Measurements from ENCODE around the gene CRHR2.
"Not testable (repeated sequence)": the region's sequence is repeated elsewhere in the genome, so short reads cannot be mapped to it uniquely, and the experiment has no call there.

The CRHR2 gene

GRCh38 chr7:30682212-30683083 lies at the start of gene CRHR2:
Gene CRHR2, minus strand, starts transcription at chr7:30682456. Its CDS starts 176 bp downstream, at chr7:30682280.
- DNase-seq (ENCODE audit: low read depth) = peak; percentile 8

- no peak for DNase-seq (ENCODE audit: low read depth)
Observed at GRCh38 chr7:30731581-30731980, 49.3 kb upstream of the CRHR2 start.

- no peak for DNase-seq (ENCODE audit: low read depth)
Observed at GRCh38 chr7:30730996-30731395, 48.7 kb upstream of the CRHR2 start.

GRCh38 chr7:30730097-30730496 lies 47.8 kb upstream of the CRHR2 start:
- no peak for DNase-seq (ENCODE audit: low read depth)

GRCh38 chr7:30729642-30730041 lies 47.4 kb upstream of the CRHR2 start:
- no peak for DNase-seq (ENCODE audit: low read depth)

- no peak for DNase-seq (ENCODE audit: low read depth)
Observed at GRCh38 chr7:30728591-30729100, 46.4 kb upstream of the CRHR2 start.

GRCh38 chr7:30727061-30727945 lies 45.0 kb upstream of the CRHR2 start:
- no peak for DNase-seq (ENCODE audit: low read depth)

- no peak for DNase-seq (ENCODE audit: low read depth)
Observed at GRCh38 chr7:30726296-30727006, 44.2 kb upstream of the CRHR2 start.

GRCh38 chr7:30723776-30724175 lies 41.5 kb upstream of the CRHR2 start:
- no peak for DNase-seq (ENCODE audit: low read depth)

GRCh38 chr7:30722671-30723070 lies 40.4 kb upstream of the CRHR2 start:
- DNase-seq (ENCODE audit: low read depth) = no peak

GRCh38 chr7:30722187-30722586 lies 39.9 kb upstream of the CRHR2 start:
- DNase-seq (ENCODE audit: low read depth) = no peak

- no peak for DNase-seq (ENCODE audit: low read depth)
Observed at GRCh38 chr7:30721211-30721610, 39.0 kb upstream of the CRHR2 start.

GRCh38 chr7:30719434-30719833 lies 37.2 kb upstream of the CRHR2 start:
- not testable (repeated sequence) for DNase-seq (ENCODE audit: low read depth)

GRCh38 chr7:30717181-30717580 lies 34.9 kb upstream of the CRHR2 start:
- no peak for DNase-seq (ENCODE audit: low read depth)

- DNase-seq (ENCODE audit: low read depth) = no peak
Observed at GRCh38 chr7:30714129-30714528, 31.9 kb upstream of the CRHR2 start.

GRCh38 chr7:30713392-30713791 lies 31.1 kb upstream of the CRHR2 start:
- DNase-seq (ENCODE audit: low read depth) = no peak

- DNase-seq (ENCODE audit: low read depth) = no peak
Observed at GRCh38 chr7:30710669-30711068, 28.4 kb upstream of the CRHR2 start.

GRCh38 chr7:30709549-30709948 lies 27.3 kb upstream of the CRHR2 start:
- no peak for DNase-seq (ENCODE audit: low read depth)

- DNase-seq (ENCODE audit: low read depth) = no peak
Observed at GRCh38 chr7:30708983-30709382, 26.7 kb upstream of the CRHR2 start.

GRCh38 chr7:30708412-30708811 lies 26.2 kb upstream of the CRHR2 start:
- no peak for DNase-seq (ENCODE audit: low read depth)

- no peak for DNase-seq (ENCODE audit: low read depth)
Observed at GRCh38 chr7:30707391-30708357, 25.4 kb upstream of the CRHR2 start.

Data from activated T-helper 9 cell treated with anti-CD3 and anti-CD28 coated beads, Interleukin-2, amount 50 U/mL, for 16 hours (primary cell).